GM12878 (cell line): Measurements from ENCODE around the gene TMPRSS2.

Source experiments
- CBX3 ChIP-seq: fragments of 200-600 bp; sonication (generic); IDR thresholded peaks from 2 replicates; pipeline ENCODE4 v1.6.1; 2016; ENCODE audit warnings: low read depth, borderline replicate concordance
- CTCF ChIP-seq, 3 experiments: IDR thresholded peaks in 2 of 3; conservative IDR thresholded peaks in 1 of 3; 2 replicates each; pipeline ENCODE4 v1.5.1; 2011; ENCODE audit warnings: low read depth in 3 of 3, low read length in 3 of 3, mild to moderate bottlenecking in 3 of 3, control low read depth in 2 of 3, moderate library complexity in 2 of 3, inconsistent platforms in 1 of 3, mixed read lengths in 1 of 3; ENCODE audit not compliant: control insufficient read depth in 2 of 3, insufficient read depth in 1 of 3; ENCODE audit errors: extremely low read depth in 1 of 3
- EGR1 ChIP-seq, 2 experiments: IDR thresholded peaks; 1 replicate in 1 of 2; 2 replicates in 1 of 2; pipeline ENCODE4 v1.6.1; 2011 to 2012; ENCODE audit warnings: low read depth in 2 of 2, low read length in 2 of 2, borderline replicate concordance in 1 of 2, mild to moderate bottlenecking in 1 of 2, moderate library complexity in 1 of 2
- EP300 ChIP-seq, 2 experiments: fragments of 150-350 bp in 1 of 2; IDR thresholded peaks; 2 replicates each; pipeline ENCODE4 v1.6.1; 2011 to 2012; ENCODE audit warnings: low read depth in 2 of 2, low read length in 2 of 2, borderline replicate concordance in 1 of 2, improper control_type of control experiment in 1 of 2, inconsistent platforms in 1 of 2; ENCODE audit not compliant: control insufficient read depth in 1 of 2
- GABPA ChIP-seq: IDR thresholded peaks from 2 replicates; pipeline ENCODE4 v1.6.1; 2014; ENCODE audit warnings: antibody characterized with exemption, low read depth, mild to moderate bottlenecking, inconsistent platforms
- NFXL1 ChIP-seq: fragments of 450-650 bp; IDR thresholded peaks from 2 replicates; pipeline ENCODE4 v1.6.1; 2017; ENCODE audit warnings: antibody characterized with exemption, mild to moderate bottlenecking, borderline replicate concordance
- POLR2A ChIP-seq: IDR thresholded peaks from 2 replicates; pipeline ENCODE4 v1.6.1; 2011; ENCODE audit warnings: low read depth, mild to moderate bottlenecking, low read length
- POU2F2 ChIP-seq: IDR thresholded peaks from 3 replicates; pipeline ENCODE4 v1.6.1; 2011; ENCODE audit warnings: low read depth, mild to moderate bottlenecking, low read length, borderline replicate concordance
- TAF1 ChIP-seq: IDR thresholded peaks from 2 replicates; pipeline ENCODE4 v1.6.1; 2011; ENCODE audit warnings: mild to moderate bottlenecking, low read depth, low read length, borderline replicate concordance
- ZNF217 ChIP-seq: fragments of 450-650 bp; IDR thresholded peaks from 2 replicates; pipeline ENCODE4 v1.6.1; 2017; ENCODE audit warnings: antibody characterized with exemption, mild to moderate bottlenecking
- TF ChIP-seq, protein P1 (sequence below): fragments of 450-650 bp; IDR thresholded peaks from 2 replicates; pipeline ENCODE4 v1.6.1; 2017; ENCODE audit warnings: antibody characterized with exemption, mild to moderate bottlenecking, moderate library complexity

- TF ChIP-seq TAF1 (no peak), CBX3 (no peak), NFXL1 (no peak), ZNF217 (no peak), POLR2A (no peak), EP300 (IDR thresholded peaks at IDR 0.05; ENCODE audit: borderline replicate concordance in 1 of 2, control insufficient read depth in 1 of 2, low read depth in 2 of 2, low read length in 2 of 2) (no peak), GABPA (no peak), CTCF (IDR thresholded peaks at IDR 0.05 in 2 of 3, conservative IDR thresholded peaks at IDR 0.05 in 1 of 3; ENCODE audit: control insufficient read depth in 2 of 3, extremely low read depth in 1 of 3, insufficient read depth in 1 of 3, low read depth in 3 of 3, low read length in 3 of 3) (no peak), POU2F2 (no peak), EGR1 (IDR thresholded peaks at IDR 0.05; ENCODE audit: borderline replicate concordance in 1 of 2, low read depth in 2 of 2, low read length in 2 of 2) (no peak)
- TF ChIP-seq, protein P1, sequence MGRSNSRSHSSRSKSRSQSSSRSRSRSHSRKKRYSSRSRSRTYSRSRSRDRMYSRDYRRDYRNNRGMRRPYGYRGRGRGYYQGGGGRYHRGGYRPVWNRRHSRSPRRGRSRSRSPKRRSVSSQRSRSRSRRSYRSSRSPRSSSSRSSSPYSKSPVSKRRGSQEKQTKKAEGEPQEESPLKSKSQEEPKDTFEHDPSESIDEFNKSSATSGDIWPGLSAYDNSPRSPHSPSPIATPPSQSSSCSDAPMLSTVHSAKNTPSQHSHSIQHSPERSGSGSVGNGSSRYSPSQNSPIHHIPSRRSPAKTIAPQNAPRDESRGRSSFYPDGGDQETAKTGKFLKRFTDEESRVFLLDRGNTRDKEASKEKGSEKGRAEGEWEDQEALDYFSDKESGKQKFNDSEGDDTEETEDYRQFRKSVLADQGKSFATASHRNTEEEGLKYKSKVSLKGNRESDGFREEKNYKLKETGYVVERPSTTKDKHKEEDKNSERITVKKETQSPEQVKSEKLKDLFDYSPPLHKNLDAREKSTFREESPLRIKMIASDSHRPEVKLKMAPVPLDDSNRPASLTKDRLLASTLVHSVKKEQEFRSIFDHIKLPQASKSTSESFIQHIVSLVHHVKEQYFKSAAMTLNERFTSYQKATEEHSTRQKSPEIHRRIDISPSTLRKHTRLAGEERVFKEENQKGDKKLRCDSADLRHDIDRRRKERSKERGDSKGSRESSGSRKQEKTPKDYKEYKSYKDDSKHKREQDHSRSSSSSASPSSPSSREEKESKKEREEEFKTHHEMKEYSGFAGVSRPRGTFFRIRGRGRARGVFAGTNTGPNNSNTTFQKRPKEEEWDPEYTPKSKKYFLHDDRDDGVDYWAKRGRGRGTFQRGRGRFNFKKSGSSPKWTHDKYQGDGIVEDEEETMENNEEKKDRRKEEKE = no peak
Measured at GRCh38 chr21:41504030-41504429, 3.9 kb downstream of the TMPRSS2 start.
